ENCODE data around the gene MAPRE3.

GRCh38 chr2:27042985-27043634 lies 72.7 kb downstream of the MAPRE3 start:
- TF ChIP-seq CTCF (IDR thresholded peaks at IDR 0.05) (no peak), POLR2A (IDR thresholded peaks at IDR 0.05) (no peak), POLR2AphosphoS5 (IDR thresholded peaks at IDR 0.05) (peak in 2 of 3 donors; percentile 9 to 24), EP300 (IDR thresholded peaks at IDR 0.05; ENCODE audit: low read depth) (no peak)

Data from transverse colon (tissue), 4 donors.